Loucy (cell line): ENCODE results near the gene GIMAP2.

Experiments used
- EZH2phosphoT487 ChIP-seq: fragments of 200-600 bp; IDR thresholded peaks from 2 replicates; pipeline ENCODE4 v1.6.1; 2018; ENCODE audit warnings: antibody characterized with exemption, mild to moderate bottlenecking, moderate library complexity, borderline replicate concordance
- TF ChIP-seq, protein P1 (sequence below): fragments of 200-600 bp; sonication (generic); conservative IDR thresholded peaks from 2 replicates; pipeline ENCODE4 v1.5.1; 2014; ENCODE audit warnings: mild to moderate bottlenecking, antibody characterized with exemption, low read length

DNA sequence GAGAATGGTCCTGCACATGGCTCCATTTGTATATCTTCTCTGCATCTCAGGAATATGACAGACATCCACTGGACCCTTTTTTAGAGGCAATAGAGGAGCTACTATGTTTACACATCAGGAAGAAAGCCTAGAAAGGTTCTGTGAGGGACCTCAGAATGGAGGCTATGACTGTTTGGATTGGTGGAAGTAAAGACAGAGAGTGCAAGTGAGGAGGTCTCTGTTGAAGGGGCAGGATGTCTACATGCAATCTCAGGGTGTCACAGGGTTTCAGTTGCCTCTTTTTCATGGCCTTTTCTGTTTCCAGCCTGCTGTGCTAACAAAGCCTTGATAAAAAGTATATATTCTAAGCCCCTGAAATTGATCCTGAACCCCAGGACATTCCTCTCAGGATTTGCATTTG is 43.7 kb upstream of the GIMAP2 start:
- TF ChIP-seq, protein P1, sequence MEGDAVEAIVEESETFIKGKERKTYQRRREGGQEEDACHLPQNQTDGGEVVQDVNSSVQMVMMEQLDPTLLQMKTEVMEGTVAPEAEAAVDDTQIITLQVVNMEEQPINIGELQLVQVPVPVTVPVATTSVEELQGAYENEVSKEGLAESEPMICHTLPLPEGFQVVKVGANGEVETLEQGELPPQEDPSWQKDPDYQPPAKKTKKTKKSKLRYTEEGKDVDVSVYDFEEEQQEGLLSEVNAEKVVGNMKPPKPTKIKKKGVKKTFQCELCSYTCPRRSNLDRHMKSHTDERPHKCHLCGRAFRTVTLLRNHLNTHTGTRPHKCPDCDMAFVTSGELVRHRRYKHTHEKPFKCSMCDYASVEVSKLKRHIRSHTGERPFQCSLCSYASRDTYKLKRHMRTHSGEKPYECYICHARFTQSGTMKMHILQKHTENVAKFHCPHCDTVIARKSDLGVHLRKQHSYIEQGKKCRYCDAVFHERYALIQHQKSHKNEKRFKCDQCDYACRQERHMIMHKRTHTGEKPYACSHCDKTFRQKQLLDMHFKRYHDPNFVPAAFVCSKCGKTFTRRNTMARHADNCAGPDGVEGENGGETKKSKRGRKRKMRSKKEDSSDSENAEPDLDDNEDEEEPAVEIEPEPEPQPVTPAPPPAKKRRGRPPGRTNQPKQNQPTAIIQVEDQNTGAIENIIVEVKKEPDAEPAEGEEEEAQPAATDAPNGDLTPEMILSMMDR, result no peak
- no peak for TF ChIP-seq EZH2phosphoT487
